ENCODE results near the gene KRTAP5-4. TPM values are rescaled to one million over a fixed set of nuclear protein-coding genes. Genes with fewer than 3 reads are reported as not detected.

Gene KRTAP5-4
- total and polyA plus RNA-seq, 4 donors, result not detected

DNA sequence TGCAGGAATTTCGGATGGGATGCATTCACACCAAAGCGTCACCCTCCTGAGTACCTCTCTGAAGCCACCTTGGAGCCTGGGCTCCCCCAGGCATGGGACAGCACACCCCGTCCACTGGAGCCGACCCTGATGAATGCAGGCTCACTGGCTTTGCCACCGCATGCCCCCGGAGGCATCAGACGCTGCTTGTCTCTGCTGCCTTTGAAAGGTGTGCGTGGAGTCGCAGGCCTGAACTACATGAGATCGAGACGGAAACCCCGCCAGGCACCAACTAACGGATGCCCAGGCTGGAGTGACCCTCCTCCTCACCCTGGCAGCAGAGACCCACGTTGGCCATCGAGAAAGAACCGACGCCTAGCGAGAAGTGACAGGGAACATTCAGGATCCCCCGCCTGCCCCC is 30.1 kb upstream of the KRTAP5-4 start:
- ATAC-seq (ENCODE audit: insufficient read depth, low FRiP score) (no peak), DNase-seq (no peak)
- H3K9ac ChIP-seq (ENCODE audit: insufficient read depth in 1 of 2, low read length in 2 of 2), result no peak overlapping the region
- no peaks in the 10 kb centered on the region for H3K9me3 ChIP-seq (ENCODE audit: control insufficient read depth in 4 of 4, insufficient read depth in 3 of 4, low read length in 3 of 4)
- no peak overlapping the region for H3K27ac ChIP-seq (ENCODE audit: low read depth in 1 of 2, low read length in 1 of 2)
- TF ChIP-seq, protein P1, sequence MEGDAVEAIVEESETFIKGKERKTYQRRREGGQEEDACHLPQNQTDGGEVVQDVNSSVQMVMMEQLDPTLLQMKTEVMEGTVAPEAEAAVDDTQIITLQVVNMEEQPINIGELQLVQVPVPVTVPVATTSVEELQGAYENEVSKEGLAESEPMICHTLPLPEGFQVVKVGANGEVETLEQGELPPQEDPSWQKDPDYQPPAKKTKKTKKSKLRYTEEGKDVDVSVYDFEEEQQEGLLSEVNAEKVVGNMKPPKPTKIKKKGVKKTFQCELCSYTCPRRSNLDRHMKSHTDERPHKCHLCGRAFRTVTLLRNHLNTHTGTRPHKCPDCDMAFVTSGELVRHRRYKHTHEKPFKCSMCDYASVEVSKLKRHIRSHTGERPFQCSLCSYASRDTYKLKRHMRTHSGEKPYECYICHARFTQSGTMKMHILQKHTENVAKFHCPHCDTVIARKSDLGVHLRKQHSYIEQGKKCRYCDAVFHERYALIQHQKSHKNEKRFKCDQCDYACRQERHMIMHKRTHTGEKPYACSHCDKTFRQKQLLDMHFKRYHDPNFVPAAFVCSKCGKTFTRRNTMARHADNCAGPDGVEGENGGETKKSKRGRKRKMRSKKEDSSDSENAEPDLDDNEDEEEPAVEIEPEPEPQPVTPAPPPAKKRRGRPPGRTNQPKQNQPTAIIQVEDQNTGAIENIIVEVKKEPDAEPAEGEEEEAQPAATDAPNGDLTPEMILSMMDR (IDR thresholded peaks at IDR 0.05; ENCODE audit: control extremely low read depth, extremely low read depth), result no peak
- H3K4me3 ChIP-seq, result no peak overlapping the region
- no peaks in the 10 kb centered on the region for H3K36me3 ChIP-seq (ENCODE audit: control insufficient read depth in 4 of 4, insufficient read depth in 4 of 4, low read length in 4 of 4)
- peaks cover 0 to 34% (median 8%) of the 10 kb centered on the region in 5 donors for H3K4me1 ChIP-seq (ENCODE audit: control insufficient read depth in 5 of 5, insufficient read depth in 5 of 5, low read length in 5 of 5)
- H3K27me3 ChIP-seq (ENCODE audit: control insufficient read depth in 3 of 3, insufficient read depth in 3 of 3, low read length in 2 of 3), result no peaks in the 10 kb centered on the region
- 83 to 89% methylated on average over 19 of the region's 19 CpGs for WGBS, 2 donors

DNA sequence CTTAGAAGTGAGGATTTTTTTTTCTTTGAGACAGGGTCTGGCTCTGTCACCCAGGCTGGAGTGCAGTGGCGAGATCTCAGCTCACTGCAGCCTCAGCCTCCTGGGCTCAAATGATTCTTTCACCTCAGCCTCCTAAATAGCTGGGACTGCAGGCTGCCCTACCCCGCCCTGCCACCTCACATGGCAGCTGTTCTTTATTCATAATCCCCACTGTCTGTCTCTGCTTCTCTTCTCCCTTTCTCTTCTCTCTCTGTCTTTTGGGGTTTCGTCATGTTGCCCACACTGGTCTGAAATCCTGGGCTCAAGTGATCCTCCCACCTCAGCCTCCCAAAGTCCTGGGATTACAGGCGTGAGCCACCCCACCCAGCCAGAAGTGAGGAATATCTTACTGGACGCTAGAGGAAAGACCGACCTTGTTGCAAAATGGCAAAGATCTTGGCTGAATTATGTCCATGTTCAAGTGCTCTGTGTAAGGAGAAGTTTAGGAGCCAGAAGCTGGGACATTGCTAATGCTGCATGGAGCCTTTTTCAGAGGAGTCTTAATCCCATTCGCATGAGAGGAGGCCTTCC is 29.6 kb upstream of the KRTAP5-4 start:
- Histone ChIP-seq H3K9me3 (ENCODE audit: control insufficient read depth in 4 of 4, insufficient read depth in 3 of 4, low read length in 3 of 4) (no peaks in the 10 kb centered on the region), H3K27me3 (ENCODE audit: control insufficient read depth in 3 of 3, insufficient read depth in 3 of 3, low read length in 2 of 3) (no peaks in the 10 kb centered on the region), H3K4me1 (ENCODE audit: control insufficient read depth in 5 of 5, insufficient read depth in 5 of 5, low read length in 5 of 5) (peaks cover 0 to 34% (median 8%) of the 10 kb centered on the region in 5 donors), H3K36me3 (ENCODE audit: control insufficient read depth in 4 of 4, insufficient read depth in 4 of 4, low read length in 4 of 4) (no peaks in the 10 kb centered on the region), H3K9ac (ENCODE audit: insufficient read depth in 1 of 2, low read length in 2 of 2) (no peak overlapping the region), H3K27ac (ENCODE audit: low read depth in 1 of 2, low read length in 1 of 2) (no peak overlapping the region), H3K4me3 (no peak overlapping the region)
- DNase-seq, result no peak
- WGBS, 2 donors, result 86 to 87% methylated on average over 7 of the region's 7 CpGs
- TF ChIP-seq, protein P1 (IDR thresholded peaks at IDR 0.05; ENCODE audit: control extremely low read depth, extremely low read depth), result no peak
- ATAC-seq (ENCODE audit: insufficient read depth, low FRiP score), result no peak

GRCh38 chr11:1650918-1651262 is 29.0 kb upstream of the KRTAP5-4 start:
- no peak overlapping the region for H3K27ac ChIP-seq (ENCODE audit: low read depth in 1 of 2, low read length in 1 of 2)
- H3K27me3 ChIP-seq (ENCODE audit: control insufficient read depth in 3 of 3, insufficient read depth in 3 of 3, low read length in 2 of 3), result no peaks in the 10 kb centered on the region
- no peak for DNase-seq
- H3K36me3 ChIP-seq (ENCODE audit: control insufficient read depth in 4 of 4, insufficient read depth in 4 of 4, low read length in 4 of 4), result no peaks in the 10 kb centered on the region
- TF ChIP-seq, protein P1 (IDR thresholded peaks at IDR 0.05; ENCODE audit: control extremely low read depth, extremely low read depth), result no peak
- H3K9me3 ChIP-seq (ENCODE audit: control insufficient read depth in 4 of 4, insufficient read depth in 3 of 4, low read length in 3 of 4), result no peaks in the 10 kb centered on the region
- no peak overlapping the region for H3K9ac ChIP-seq (ENCODE audit: insufficient read depth in 1 of 2, low read length in 2 of 2)
- 78 to 92% methylated on average over 5 of the region's 5 CpGs for WGBS, 2 donors
- no peak overlapping the region for H3K4me3 ChIP-seq
- H3K4me1 ChIP-seq (ENCODE audit: control insufficient read depth in 5 of 5, insufficient read depth in 5 of 5, low read length in 5 of 5), result peaks cover 0 to 31% (median 8%) of the 10 kb centered on the region in 5 donors
- ATAC-seq (ENCODE audit: insufficient read depth, low FRiP score), result no peak

Data from lung (tissue), 12 donors.